ENCODE results near the gene PPIC.

The PPIC gene
- 0 to 0.08 (median 0) reads per million in 4 donors for total RNA-seq

DNA sequence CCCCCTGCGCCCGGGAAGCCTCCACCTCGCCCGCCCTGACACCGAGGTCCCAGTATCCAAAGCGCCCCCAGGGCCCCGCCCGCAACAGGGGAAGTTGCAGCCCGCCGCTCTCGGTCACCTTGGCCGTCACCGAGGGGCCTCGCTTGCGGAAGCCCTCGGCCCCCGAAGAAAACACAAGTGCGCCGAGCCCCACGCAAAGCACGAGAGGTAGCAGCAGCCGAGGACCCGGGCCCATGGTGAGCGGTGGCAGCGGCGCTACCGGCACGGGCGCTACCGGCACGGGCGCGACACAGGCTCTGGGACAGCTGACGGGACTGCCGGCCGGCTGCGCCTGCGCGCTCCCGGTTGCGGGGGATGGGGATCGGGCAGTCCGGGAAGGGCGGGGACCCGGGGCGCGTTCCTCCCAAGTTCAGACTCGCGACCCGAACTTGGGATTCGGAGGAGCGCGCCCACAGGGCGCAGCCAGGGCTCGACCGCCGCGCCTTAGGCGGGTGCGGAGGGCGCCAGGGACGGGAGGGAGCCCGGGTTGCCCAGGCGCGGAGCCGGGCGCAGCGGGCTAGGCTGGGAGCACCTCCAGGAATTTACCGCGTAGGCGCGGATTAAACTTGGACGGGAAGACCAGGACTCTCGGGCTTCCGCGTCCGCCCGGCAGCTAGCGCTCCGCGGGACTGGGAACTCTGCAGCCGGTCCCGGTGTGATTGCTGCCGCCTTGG is at the start of gene PPIC:
TSS of gene PPIC (minus strand) at position 335 of the 713 bp plus-strand sequence. CDS start at position 235, 100 bp downstream.
- DNase-seq: no peak

- no peak for DNase-seq
Observed at GRCh38 chr5:123085638-123086286, 49.2 kb upstream of the PPIC start.

GRCh38 chr5:123084730-123085605 is 48.4 kb upstream of the PPIC start:
- DNase-seq: no peak

GRCh38 chr5:123083298-123083697 is 46.8 kb upstream of the PPIC start:
- no peak for DNase-seq

DNA sequence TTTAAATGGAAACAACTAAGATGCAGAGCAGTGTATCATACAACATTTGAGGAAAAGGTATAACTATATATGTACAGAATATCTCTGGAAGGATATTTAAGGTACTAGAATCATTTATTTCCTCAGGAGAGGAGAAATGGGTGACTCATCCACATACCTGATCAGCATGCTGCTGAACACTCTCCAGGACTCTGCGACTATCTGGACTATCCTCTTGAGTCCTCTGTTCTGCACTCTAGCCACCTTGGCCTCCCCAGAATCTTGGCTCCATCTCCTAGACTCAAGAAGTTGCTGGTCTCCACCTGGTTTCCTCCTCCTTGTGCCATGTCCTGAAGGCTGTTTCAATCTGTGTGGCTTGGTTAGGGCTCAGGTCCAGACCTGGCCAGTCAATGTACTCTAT is 43.7 kb upstream of the PPIC start:
- no peak for DNase-seq

DNA sequence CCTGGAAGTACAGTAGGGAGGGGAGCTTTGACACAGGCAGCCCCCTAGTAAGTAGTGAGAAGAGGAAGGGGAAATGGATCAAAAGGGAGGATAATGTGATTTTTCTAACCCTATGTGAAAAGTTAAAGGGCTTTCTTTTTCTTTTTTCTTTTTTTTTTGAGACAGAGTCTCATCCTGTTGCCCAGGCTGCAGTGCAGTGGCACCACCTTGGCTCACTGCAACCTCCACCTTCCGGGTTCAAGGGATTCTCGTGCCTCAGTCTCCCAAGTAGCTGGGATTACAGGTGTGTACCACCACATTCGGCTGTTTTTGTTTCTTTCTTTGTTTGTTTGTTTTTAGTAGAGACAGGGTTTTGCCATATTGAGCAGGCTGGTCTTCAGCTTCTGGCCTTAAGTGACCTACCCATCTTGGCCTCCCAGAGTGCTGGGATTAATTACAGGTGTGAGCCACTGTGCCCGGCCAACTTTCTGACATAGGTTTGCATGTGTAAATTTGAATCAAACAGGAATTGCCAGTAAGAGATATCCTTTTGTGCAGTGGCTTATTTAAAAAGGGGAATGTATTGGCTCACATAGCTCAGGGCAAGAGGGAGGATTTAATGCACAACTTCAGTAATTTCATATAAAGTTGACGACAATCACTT is 39.1 kb upstream of the PPIC start:
- no peak for DNase-seq

DNA sequence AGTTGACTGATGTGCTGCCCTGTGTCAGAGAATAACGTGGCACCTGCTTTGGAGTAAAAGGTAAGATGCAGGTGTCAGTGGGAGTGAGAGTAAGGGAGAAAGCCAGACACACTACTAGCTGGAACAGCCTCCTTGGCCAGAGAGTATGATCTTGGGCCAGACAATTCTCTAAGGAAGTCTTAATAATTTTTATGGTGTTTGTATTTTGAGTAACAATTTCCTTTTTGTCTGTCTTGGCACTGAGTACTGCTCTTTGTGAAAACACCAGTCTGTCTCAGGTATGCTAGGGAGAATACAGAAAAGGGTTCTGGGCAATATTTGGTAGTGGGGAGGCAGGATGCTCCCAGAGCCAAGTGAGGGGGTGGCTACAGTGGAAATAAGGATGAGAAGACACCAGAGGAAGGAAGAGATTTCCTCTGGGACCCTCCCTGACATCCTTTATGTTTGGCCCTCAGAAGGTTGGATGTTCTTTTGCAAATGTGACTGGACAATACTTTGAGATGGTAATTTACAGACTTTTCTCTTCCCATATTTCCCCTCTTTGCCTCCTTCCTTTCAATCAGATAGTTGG is 31.9 kb upstream of the PPIC start:
- DNase-seq: no peak

DNA sequence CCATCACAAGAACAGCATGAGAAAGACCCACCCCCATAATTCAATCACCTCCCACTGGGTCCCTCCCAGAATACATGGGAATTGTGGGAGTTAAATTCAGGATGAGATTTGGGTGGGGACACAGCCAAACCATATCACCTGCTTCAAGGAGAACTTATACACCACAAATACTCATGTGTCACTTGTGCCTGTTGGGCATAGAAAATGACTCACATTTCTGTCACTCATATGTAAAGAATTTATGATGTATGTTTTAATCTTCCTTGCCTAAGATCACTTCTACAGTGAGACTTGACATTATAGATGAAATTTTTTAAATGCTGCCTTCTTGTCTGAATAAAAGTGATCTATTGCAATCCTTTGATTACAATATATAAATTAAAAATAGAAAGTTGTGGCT is 29.5 kb upstream of the PPIC start:
- no peak for DNase-seq

DNA sequence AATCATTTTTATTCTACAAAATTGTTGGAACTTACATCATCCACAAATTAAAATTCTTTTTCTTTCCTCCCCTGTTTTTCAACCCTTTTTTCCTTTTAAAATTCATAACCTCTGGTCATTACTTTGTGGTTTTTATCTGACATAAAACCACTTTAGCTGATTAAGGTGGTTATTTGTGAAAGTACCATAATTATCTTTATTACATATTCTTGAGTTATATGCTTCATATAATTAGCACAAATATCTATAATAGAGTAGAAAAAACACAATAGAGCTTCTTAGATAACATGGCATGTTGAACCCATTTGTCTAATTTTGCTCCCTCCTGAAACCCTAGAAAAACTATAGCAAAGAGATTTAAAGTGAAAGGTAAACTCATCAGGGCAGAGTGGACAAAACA is 22.9 kb upstream of the PPIC start:
- DNase-seq: no peak

GRCh38 chr5:123051206-123051605 is 14.7 kb upstream of the PPIC start:
- DNase-seq: no peak

DNA sequence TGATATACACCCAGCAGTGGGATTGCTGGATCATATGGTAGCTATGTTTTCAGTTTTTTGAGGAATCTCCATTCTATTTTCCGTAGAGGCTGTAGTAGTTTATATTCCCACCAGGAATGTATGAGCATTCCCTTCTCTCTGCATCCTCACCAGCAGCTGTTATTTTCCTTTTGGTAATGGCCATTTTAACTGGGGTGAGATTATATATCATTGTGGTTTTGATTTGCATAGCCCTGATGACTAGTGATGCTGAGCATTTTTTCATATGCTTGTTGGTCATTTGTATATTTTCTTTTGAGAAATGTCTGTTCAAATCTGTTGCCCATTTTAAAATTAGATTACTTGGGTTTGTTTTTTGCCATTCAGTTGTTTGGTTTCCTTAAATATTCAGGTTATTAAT is 11.2 kb upstream of the PPIC start:
- no peak for DNase-seq

- no peak for DNase-seq
Observed at GRCh38 chr5:123046222-123046621, 9.7 kb upstream of the PPIC start.

GRCh38 chr5:123044926-123045617 is 8.5 kb upstream of the PPIC start:
- DNase-seq: no peak

- DNase-seq: no peak
Observed at GRCh38 chr5:123039673-123040072, 3.1 kb upstream of the PPIC start.

DNA sequence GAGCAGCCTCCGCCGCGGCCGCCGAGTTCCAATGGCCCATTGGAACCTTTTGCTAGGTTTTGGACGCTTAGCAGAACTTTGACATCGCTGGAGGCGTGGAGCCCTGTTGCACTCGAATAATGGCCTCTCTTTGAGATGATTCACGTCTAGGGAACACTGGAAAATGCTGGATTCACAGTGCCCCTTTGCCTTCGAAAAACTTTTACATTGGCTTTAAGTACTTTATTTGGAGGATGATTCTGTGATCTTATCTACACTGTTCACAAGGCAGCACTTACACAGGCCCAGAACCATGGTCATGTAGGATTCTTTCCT is 536 bp upstream of the PPIC start:
- no peak for DNase-seq

DNA sequence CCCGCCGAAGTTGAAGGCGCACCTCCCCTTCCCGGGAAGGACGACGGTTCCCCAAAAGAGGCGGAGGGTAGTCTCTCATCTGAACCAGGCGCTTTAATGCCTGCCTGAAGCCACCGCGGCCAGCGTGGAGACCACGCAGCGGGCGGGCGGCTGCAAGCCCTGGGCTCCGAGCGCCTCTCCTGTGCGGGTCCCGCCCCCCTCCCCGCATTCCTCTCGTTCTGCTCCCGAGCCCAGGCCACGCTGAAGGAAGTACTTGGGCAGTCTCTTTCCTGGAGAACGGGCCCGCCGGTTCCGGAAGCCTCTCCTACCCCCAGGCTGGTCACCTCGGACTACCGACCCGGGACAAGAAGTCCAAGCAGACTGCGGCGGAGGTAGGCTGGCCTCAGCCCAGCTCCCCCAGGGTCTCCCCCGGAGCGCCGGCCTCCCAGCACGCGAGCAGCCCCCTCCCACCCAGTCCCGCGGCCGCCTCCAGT is 571 bp downstream of the PPIC start:
- DNase-seq: no peak

DNA sequence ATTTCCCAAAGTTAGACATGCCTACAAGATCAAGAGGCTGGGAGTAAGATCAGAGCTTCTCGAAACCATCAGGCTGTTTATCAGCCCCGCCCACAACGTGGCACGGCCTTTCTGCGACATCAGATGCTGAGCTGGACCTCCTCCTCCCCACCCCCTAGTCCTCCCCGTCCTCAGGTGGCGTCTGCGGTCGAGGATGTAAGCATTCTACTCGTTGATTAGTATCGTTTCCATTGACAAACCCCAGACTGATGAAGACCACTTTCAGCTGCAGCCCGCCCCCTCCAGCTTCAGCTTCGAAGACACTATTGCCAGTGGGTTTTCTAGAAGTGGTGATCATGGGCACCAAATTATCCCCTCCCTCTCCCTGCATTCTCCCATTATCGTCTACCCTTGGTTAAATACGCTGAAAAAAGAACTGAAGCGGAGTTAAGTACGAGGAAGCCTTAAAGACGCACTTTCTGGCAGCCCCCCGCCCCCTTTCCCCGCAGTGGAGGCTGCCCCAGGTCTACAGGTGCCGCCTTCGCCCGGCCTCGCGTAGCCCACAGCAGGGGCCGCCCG is 1.1 kb downstream of the PPIC start:
- DNase-seq: peak in 1 of 5 donors; percentile 5

GRCh38 chr5:123033157-123033671 is 3.3 kb downstream of the PPIC start:
- DNase-seq: no peak

GRCh38 chr5:123028222-123028621 is 8.3 kb downstream of the PPIC start:
- DNase-seq: no peak

DNA sequence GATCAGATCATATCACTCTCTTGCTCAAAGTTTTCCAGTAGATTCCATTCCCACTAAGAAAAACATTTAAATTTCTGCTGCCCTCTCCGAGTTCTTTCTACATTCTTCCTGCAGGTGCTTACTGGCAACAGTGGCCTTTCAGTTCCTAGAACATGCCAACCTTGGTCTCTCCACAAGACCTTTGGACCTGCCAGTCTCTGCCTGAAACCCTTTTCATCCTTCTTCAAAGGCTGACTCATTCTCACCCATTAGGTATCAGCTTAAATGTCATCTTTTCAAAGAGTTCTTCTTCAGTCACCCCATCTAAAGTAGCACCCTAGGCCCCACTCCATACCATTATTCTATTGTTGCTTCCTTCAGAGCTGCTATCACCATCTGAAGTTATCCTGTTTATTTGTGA is 21.8 kb downstream of the PPIC start:
- DNase-seq: no peak

- no peak for DNase-seq
Observed at GRCh38 chr5:123012321-123012720, 24.2 kb downstream of the PPIC start.

DNA sequence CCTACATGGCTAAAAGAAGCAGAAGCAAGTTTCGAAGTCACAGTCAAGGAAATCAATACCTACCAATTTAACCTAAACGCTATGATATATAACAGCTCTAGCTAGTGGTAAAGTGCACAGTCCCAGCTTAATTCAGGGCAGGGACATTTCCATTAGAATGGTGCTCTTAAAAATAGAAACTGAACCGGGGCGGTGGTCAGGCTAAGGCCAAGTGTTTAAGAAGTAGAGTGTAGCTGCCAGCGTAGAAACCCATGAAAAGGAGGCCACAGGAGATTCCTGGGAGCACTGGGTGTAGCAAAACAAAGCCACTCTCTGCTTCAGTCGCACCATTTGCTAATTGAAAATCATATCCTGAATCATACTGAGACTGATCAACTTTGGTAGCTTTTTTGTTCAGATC is 28.8 kb downstream of the PPIC start:
- no peak for DNase-seq

Measured in T-helper 1 cell (primary cell).